MM.1S (cell line): Measurements from ENCODE around the gene B4GALT6.

Experiments used
- DNase-seq: peaks from one replicate; pipeline ENCODE4 v3.0.0-alpha.2; 2015
- H2AFZ ChIP-seq: fragments of 300-600 bp; sonication (generic); 2 replicates; pipeline ENCODE4 v1.6.0; 2016; ENCODE audit warnings: antibody characterized with exemption, low read length
- H3F3A ChIP-seq: fragments of 300-600 bp; sonication (generic); 2 replicates; pipeline ENCODE4 v1.6.1; 2016; ENCODE audit warnings: mild to moderate bottlenecking, antibody characterized with exemption, low read length, moderate library complexity, mixed read lengths; ENCODE audit not compliant: insufficient read depth
- H3K27ac ChIP-seq: fragments of 300-600 bp; sonication (generic); 2 replicates; pipeline ENCODE4 v1.5.1; 2016; ENCODE audit warnings: mild to moderate bottlenecking, low read length
- H3K27me3 ChIP-seq: fragments of 300-600 bp; sonication (generic); replicated peaks from 2 replicates; pipeline ENCODE4 v1.6.0; 2016; ENCODE audit warnings: low read length; ENCODE audit not compliant: insufficient read depth
- H3K36me3 ChIP-seq: fragments of 300-600 bp; sonication (generic); replicated peaks from 2 replicates; pipeline ENCODE4 v1.6.1; 2016; ENCODE audit warnings: mild to moderate bottlenecking, low read length, mixed read lengths; ENCODE audit not compliant: insufficient read depth
- H3K4me1 ChIP-seq: fragments of 300-600 bp; sonication (generic); 2 replicates; pipeline ENCODE4 v1.6.1; 2016; ENCODE audit warnings: low read length, mixed read lengths
- H3K4me2 ChIP-seq: fragments of 300-600 bp; sonication (generic); 2 replicates; pipeline ENCODE4 v1.6.0; 2016; ENCODE audit warnings: low read depth, low read length
- H3K4me3 ChIP-seq: fragments of 300-600 bp; sonication (generic); 2 replicates; pipeline ENCODE4 v1.5.1; 2016; ENCODE audit warnings: low read length, mixed read lengths
- H3K79me2 ChIP-seq: fragments of 300-600 bp; sonication (generic); 2 replicates; pipeline ENCODE4 v1.6.1; 2016; ENCODE audit warnings: mixed run types, low read length, mixed read lengths
- H3K9ac ChIP-seq: fragments of 300-600 bp; sonication (generic); 2 replicates; pipeline ENCODE4 v1.6.1; 2016; ENCODE audit warnings: low read length, mixed read lengths
- H3K9me2 ChIP-seq: fragments of 300-600 bp; sonication (generic); replicated peaks from 2 replicates; pipeline ENCODE4 v1.6.1; 2016; ENCODE audit warnings: mild to moderate bottlenecking, low read length, mixed read lengths; ENCODE audit not compliant: insufficient read depth
- H3K9me3 ChIP-seq: fragments of 300-600 bp; sonication (generic); replicated peaks from 2 replicates; pipeline ENCODE4 v1.6.1; 2016; ENCODE audit warnings: mild to moderate bottlenecking, low read length, mixed read lengths; ENCODE audit not compliant: insufficient read depth
- H4K20me1 ChIP-seq: fragments of 300-600 bp; sonication (generic); 2 replicates; pipeline ENCODE4 v1.6.1; 2016; ENCODE audit warnings: mild to moderate bottlenecking, low read length, moderate library complexity, mixed read lengths; ENCODE audit not compliant: insufficient read depth
- EZH2 ChIP-seq: fragments of 300-600 bp; sonication (generic); optimal IDR thresholded peaks from 2 replicates; pipeline ENCODE3; 2017; ENCODE audit warnings: low read depth, mild to moderate bottlenecking, antibody characterized with exemption, low read length, mixed read lengths
- EZH2phosphoT487 ChIP-seq: fragments of 300-600 bp; sonication (generic); IDR thresholded peaks from 2 replicates; pipeline ENCODE4 v1.6.1; 2018; ENCODE audit warnings: antibody characterized with exemption, low read length
- TF ChIP-seq, protein P1 (sequence below): fragments of 300-600 bp; sonication (generic); IDR thresholded peaks from 2 replicates; pipeline ENCODE4 v1.5.1; 2016; ENCODE audit warnings: antibody characterized with exemption, low read length, mixed read lengths

Gene B4GALT6

DNA sequence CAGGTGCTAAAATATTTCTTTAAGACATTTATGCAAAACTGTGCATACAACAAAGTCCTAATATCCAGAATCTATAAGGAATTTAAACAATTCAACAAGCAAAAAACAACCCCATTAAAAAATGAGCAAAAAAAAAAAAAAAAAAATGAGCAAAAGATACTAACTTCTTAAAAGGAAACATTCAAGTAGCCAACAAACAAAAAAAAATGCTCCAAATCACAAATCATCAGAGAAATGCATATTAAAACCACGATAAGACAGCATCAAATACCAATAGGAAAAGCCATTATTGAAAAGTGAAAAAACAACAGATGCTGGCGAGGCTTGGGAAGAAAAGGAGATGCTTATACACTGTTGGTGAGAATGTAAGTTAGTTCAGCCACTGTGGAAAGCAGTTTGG, 34.9 kb downstream of the B4GALT6 start:
- TF ChIP-seq, protein P1, sequence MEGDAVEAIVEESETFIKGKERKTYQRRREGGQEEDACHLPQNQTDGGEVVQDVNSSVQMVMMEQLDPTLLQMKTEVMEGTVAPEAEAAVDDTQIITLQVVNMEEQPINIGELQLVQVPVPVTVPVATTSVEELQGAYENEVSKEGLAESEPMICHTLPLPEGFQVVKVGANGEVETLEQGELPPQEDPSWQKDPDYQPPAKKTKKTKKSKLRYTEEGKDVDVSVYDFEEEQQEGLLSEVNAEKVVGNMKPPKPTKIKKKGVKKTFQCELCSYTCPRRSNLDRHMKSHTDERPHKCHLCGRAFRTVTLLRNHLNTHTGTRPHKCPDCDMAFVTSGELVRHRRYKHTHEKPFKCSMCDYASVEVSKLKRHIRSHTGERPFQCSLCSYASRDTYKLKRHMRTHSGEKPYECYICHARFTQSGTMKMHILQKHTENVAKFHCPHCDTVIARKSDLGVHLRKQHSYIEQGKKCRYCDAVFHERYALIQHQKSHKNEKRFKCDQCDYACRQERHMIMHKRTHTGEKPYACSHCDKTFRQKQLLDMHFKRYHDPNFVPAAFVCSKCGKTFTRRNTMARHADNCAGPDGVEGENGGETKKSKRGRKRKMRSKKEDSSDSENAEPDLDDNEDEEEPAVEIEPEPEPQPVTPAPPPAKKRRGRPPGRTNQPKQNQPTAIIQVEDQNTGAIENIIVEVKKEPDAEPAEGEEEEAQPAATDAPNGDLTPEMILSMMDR, result no peak
- TF ChIP-seq EZH2, result no peak
- no peak for TF ChIP-seq EZH2phosphoT487
- Histone ChIP-seq H3K9me3 (no peaks in the 10 kb centered on the region), H3K4me2 (no peak overlapping the region), H3F3A (no peaks in the 10 kb centered on the region), H3K4me1 (no peaks in the 10 kb centered on the region), H3K9me2 (no peaks in the 10 kb centered on the region), H2AFZ (no peak overlapping the region), H3K27ac (no peak overlapping the region), H3K4me3 (no peak overlapping the region), H3K27me3 (no peaks in the 10 kb centered on the region), H3K9ac (no peak overlapping the region), H3K79me2 (no peaks in the 10 kb centered on the region), H4K20me1 (no peaks in the 10 kb centered on the region), H3K36me3 (no peaks in the 10 kb centered on the region)
- DNase-seq, result no peak

DNA sequence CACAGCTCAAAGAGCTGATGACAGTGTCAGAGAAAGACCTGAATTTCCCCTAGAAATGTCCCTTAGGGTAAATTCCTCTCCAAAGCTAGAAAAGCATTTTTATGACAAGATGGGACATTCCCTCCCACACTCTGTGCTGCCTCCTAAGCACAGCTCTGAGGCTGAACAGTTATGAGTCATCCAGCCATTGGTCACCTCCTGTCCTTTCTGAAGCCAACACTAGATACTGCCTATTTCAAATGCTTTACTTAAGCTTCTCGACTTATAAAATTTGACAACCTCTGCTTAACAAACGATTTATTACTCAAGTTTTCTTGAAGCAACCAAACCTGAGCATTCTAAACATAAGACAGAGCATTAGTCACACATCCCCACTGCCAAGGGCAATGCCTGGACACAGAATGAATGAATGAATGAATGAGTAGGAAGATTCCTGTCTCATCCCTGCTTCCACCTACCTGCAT, 35.4 kb downstream of the B4GALT6 start:
- Histone ChIP-seq H3K9me2 (no peaks in the 10 kb centered on the region), H3K36me3 (no peaks in the 10 kb centered on the region), H3K9me3 (no peaks in the 10 kb centered on the region), H3K9ac (no peak overlapping the region), H2AFZ (no peak overlapping the region), H3K4me1 (no peaks in the 10 kb centered on the region), H3F3A (no peaks in the 10 kb centered on the region), H3K4me2 (no peak overlapping the region), H3K27me3 (no peaks in the 10 kb centered on the region), H3K27ac (no peak overlapping the region), H3K79me2 (no peaks in the 10 kb centered on the region), H4K20me1 (no peaks in the 10 kb centered on the region), H3K4me3 (no peak overlapping the region)
- TF ChIP-seq EZH2 (no peak), EZH2phosphoT487 (no peak)
- TF ChIP-seq, protein P1, result no peak
- DNase-seq, result no peak

DNA sequence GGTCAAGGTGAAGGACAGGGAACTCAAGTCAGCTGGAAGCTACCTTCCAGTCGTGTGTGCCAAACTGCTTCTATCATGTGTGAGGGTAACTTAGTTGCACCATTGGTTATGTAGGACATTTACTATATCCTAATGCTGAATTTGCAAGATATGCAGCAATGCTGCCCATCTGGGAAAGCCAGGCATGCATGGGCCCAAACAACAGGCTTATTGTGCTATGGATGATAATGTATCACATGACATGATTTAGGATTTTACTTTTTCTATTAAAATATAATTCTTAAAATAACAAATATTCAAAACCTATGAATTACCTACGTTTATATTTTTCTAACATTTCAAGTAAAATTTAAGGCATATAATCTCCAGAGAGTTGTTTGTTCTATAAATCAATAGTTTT, 35.9 kb downstream of the B4GALT6 start:
- H3K4me2 ChIP-seq, result no peak overlapping the region
- H3K9me3 ChIP-seq, result no peaks in the 10 kb centered on the region
- H3K4me1 ChIP-seq, result no peaks in the 10 kb centered on the region
- no peak overlapping the region for H3K9ac ChIP-seq
- no peak overlapping the region for H2AFZ ChIP-seq
- TF ChIP-seq EZH2phosphoT487, result no peak
- TF ChIP-seq, protein P1, result no peak
- TF ChIP-seq EZH2, result no peak
- H3K36me3 ChIP-seq, result no peaks in the 10 kb centered on the region
- H3K27ac ChIP-seq, result no peak overlapping the region
- H3F3A ChIP-seq, result no peaks in the 10 kb centered on the region
- no peaks in the 10 kb centered on the region for H3K9me2 ChIP-seq
- H3K27me3 ChIP-seq, result no peaks in the 10 kb centered on the region
- H3K79me2 ChIP-seq, result no peaks in the 10 kb centered on the region
- no peaks in the 10 kb centered on the region for H4K20me1 ChIP-seq
- no peak overlapping the region for H3K4me3 ChIP-seq
- no peak for DNase-seq
